Naive thymus-derived CD4-positive, alpha-beta T cell (primary cell): ENCODE results near the gene NEIL3. TPM values are rescaled to one million over a fixed set of nuclear protein-coding genes. Genes with fewer than 3 reads are reported as not detected.

Experiments
- ATAC-seq: fragments of 150-1000 bp; cut with Tn5 transposase; 2 replicates; pipeline ENCODE4 v1.10.0; 2021; ENCODE audit warnings: mild to moderate bottlenecking, moderate library complexity
- CTCF ChIA-PET: fragments of 350-600 bp; sonication (Branson Sonifier 250); formaldehyde crosslinking; loops from one replicate; lab custom pipeline; 2021; ENCODE audit warnings: antibody characterized with exemption; lab: Charles Lee
- POLR2A ChIA-PET: fragments of 350-600 bp; sonication (Branson Sonifier 250); formaldehyde crosslinking; loops from one replicate; lab custom pipeline; 2021; ENCODE audit warnings: antibody characterized with exemption, inconsistent platforms; lab: Charles Lee
- DNase-seq, 9 donors: peaks; one replicate each; pipeline versions ENCODE4 v3.0.0 to v3.0.0-alpha.2; 2020 to 2022; ENCODE audit warnings: mixed read lengths in 1 of 9
- H3K27ac ChIP-seq: one replicate; pipeline ENCODE4 v1.7.0; 2013; ENCODE audit warnings: mild to moderate bottlenecking, low read depth, low read length, moderate library complexity
- H3K27me3 ChIP-seq, 2 donors: one replicate each; pipeline ENCODE4 v1.7.0; 2013; ENCODE audit warnings: low read length in 2 of 2, mild to moderate bottlenecking in 2 of 2, moderate library complexity in 2 of 2; ENCODE audit not compliant: control insufficient read depth in 2 of 2, insufficient read depth in 2 of 2
- H3K36me3 ChIP-seq, 3 experiments: 1 replicate in 2 of 3; 2 replicates in 1 of 3; pipeline ENCODE4 v1.7.0; 2013; ENCODE audit warnings: low read length in 3 of 3, mild to moderate bottlenecking in 3 of 3, moderate library complexity in 1 of 3; ENCODE audit not compliant: insufficient read depth in 3 of 3, control insufficient read depth in 2 of 3
- H3K4me1 ChIP-seq, 2 donors: one replicate each; pipeline ENCODE4 v1.7.0; 2013; ENCODE audit warnings: low read length in 2 of 2, mild to moderate bottlenecking in 2 of 2, moderate library complexity in 1 of 2; ENCODE audit not compliant: control insufficient read depth in 2 of 2, insufficient read depth in 2 of 2
- H3K4me3 ChIP-seq: 2 replicates; pipeline ENCODE4 v1.7.0; 2013; ENCODE audit warnings: mild to moderate bottlenecking, low read length
- H3K9me3 ChIP-seq, 3 experiments: 1 replicate in 2 of 3; 2 replicates in 1 of 3; pipeline ENCODE4 v1.7.0; 2013; ENCODE audit warnings: low read length in 3 of 3; ENCODE audit not compliant: control insufficient read depth in 2 of 3
- H3K27ac Mint-ChIP-seq, 9 donors: one replicate each; pipeline ENCODE4 v1.8.0; 2020 to 2022; ENCODE audit warnings: mixed read lengths in 9 of 9, mild to moderate bottlenecking in 8 of 9, moderate library complexity in 5 of 9, inconsistent platforms in 2 of 9
- H3K27me3 Mint-ChIP-seq, 5 donors: one replicate each; pipeline ENCODE4 v1.8.0; 2021 to 2022; ENCODE audit warnings: mixed read lengths in 5 of 5, mild to moderate bottlenecking in 1 of 5
- H3K36me3 Mint-ChIP-seq, 5 donors: one replicate each; pipeline ENCODE4 v1.8.0; 2020 to 2022; ENCODE audit warnings: mixed read lengths in 5 of 5, mild to moderate bottlenecking in 3 of 5, inconsistent platforms in 1 of 5
- H3K4me1 Mint-ChIP-seq, 7 donors: one replicate each; pipeline ENCODE4 v1.8.0; 2020 to 2022; ENCODE audit warnings: mixed read lengths in 7 of 7, mild to moderate bottlenecking in 3 of 7, inconsistent platforms in 1 of 7
- H3K4me3 Mint-ChIP-seq, 10 donors: one replicate each; pipeline ENCODE4 v1.8.0; 2020 to 2022; ENCODE audit warnings: mild to moderate bottlenecking in 10 of 10, mixed read lengths in 10 of 10, moderate library complexity in 6 of 10, inconsistent platforms in 2 of 10
- H3K9me3 Mint-ChIP-seq, 11 donors: one replicate each; pipeline ENCODE4 v1.8.0; 2020 to 2022; ENCODE audit warnings: mixed read lengths in 11 of 11, mild to moderate bottlenecking in 4 of 11, inconsistent platforms in 1 of 11, moderate library complexity in 1 of 11
- intact Hi-C, 2 donors: fragments of 100-400 bp; cut with micrococcal nuclease; formaldehyde crosslinking; loops; one replicate each; pipeline ENCODE4 v1.15.1; 2023
- polyA plus RNA-seq, 2 donors: library from polyadenylated mRNA; unstranded; fragments of 300-500 nt; fragmentation: Illumina TruSeq; gene quantifications; one replicate each; pipeline ENCODE4 v1.2.3, GENCODE V29; 2021
- total RNA-seq, 6 experiments: library from RNA in 5 of 6; stranded (reverse) in 5 of 6; gene quantifications; 1 replicate in 5 of 6; 2 replicates in 1 of 6; pipeline ENCODE4 v1.2.3 and lab custom pipeline; 2021 to 2026

The NEIL3 gene
- total and polyA plus RNA-seq, 7 experiments from 2014 or later: 0.37 to 24.7 (median 2.4) TPM; not detected in 4

DNA sequence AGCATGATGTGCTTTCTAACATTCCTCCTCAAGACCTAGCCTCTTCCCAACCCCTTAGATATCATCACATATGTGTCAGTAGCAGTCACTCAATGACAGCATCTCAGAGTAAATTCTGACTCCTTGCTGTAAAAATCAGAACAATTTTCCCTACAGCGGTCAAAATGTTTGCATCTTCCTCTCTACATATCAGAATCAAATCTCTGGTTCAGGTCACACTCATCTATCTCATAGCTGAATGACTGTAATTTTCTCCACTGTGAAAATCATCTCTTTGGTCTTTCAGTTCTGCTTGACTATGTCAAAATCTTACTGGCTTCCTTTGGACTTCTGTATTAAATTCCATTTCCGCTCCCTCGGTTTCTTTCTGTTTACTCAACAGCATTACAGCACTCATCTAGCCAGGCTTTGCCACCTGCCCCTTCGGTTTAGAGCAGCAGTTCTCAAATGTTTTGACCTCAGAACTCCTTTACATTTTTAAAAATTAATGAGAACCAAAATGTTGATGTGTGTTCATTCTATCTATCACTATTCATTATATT, 75.3 kb downstream of the NEIL3 start:
- ATAC-seq (no peak), DNase-seq (no peak)
- Mint-ChIP-seq H3K4me3 (no peak overlapping the region), H3K36me3 (no peaks in the 10 kb centered on the region), H3K27me3 (peaks cover 0 to 25% (median 6%) of the 10 kb centered on the region in 5 donors), H3K27ac (peak overlapping the region in 1 of 9 donors; percentile 50), H3K4me1 (peaks cover 0 to 27% (median 1%) of the 10 kb centered on the region in 7 donors), H3K9me3 (no peaks in the 10 kb centered on the region)
- Histone ChIP-seq H3K4me1 (no peaks in the 10 kb centered on the region), H3K9me3 (no peaks in the 10 kb centered on the region), H3K27me3 (no peaks in the 10 kb centered on the region), H3K27ac (no peak overlapping the region), H3K4me3 (no peak overlapping the region), H3K36me3 (no peaks in the 10 kb centered on the region)
- POLR2A ChIA-PET: interaction anchor here (2.0 kb wide), 1 partner anchor 57 kb away, joined by 6 read pairs; the partner anchor contains the start of gene AGA
- intact Hi-C loops: loop anchor here in 1 of 2 donors (5.0 kb wide), 1 partner anchor 33 kb away; no protein-coding TSS in a partner anchor
- CTCF ChIA-PET: no interaction called here

DNA sequence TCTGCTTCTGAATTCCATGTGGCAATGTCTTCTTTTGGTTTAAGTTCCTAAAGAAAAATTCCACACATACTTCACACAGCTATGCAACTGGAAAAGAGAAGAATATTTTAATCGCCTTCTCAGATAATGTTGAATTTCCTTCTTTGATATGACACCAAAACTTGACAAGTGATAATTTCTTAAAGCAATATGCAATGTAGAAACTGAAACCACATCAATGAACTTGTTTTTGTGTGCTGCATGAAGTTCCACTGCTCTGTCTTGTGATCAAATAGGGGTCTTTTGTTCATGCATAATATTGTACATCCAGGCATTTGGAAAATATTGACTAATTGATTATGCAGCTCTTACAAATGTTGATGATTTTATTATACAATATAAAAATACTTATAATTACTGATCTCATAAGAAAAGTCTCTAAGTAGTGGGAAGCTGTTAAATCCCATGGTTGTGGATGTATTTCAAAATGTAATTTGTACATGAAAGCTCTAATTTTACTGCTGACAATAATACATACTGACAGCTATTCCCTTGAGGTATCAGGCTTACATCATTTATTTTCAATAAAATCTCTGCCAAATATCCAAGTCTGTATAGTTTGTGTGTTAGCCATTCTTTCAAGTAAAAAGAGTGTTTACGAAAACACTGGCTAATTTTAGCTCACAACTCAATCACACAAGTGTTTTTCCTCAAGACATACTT, 76.1 kb downstream of the NEIL3 start:
- Mint-ChIP-seq H3K4me3 (peak overlapping the region in 1 of 10 donors; percentile 38), H3K4me1 (peaks cover 0 to 33% (median 6%) of the 10 kb centered on the region in 7 donors), H3K36me3 (no peaks in the 10 kb centered on the region), H3K27me3 (peaks cover 0 to 26% (median 6%) of the 10 kb centered on the region in 5 donors), H3K9me3 (no peaks in the 10 kb centered on the region), H3K27ac (no peak overlapping the region)
- POLR2A ChIA-PET: interaction anchor here (2.0 kb wide), 1 partner anchor 56 kb away, joined by 6 read pairs; the partner anchor contains the start of gene AGA
- no peak overlapping the region for H3K27ac ChIP-seq
- intact Hi-C loops: loop anchor here in 1 of 2 donors (5.0 kb wide), 1 partner anchor 33 kb away; no protein-coding TSS in a partner anchor
- no peaks in the 10 kb centered on the region for H3K36me3 ChIP-seq
- no peaks in the 10 kb centered on the region for H3K27me3 ChIP-seq
- CTCF ChIA-PET: interaction anchor here (1.0 kb wide), 1 partner anchor 18 kb away, joined by 4 read pairs; no protein-coding TSS in a partner anchor
- DNase-seq (no peak), ATAC-seq (no peak)
- no peak overlapping the region for H3K4me3 ChIP-seq
- H3K9me3 ChIP-seq: no peaks in the 10 kb centered on the region
- no peaks in the 10 kb centered on the region for H3K4me1 ChIP-seq

- Mint-ChIP-seq H3K4me3 (no peak overlapping the region), H3K4me1 (peaks cover 4 to 39% (median 12%) of the 10 kb centered on the region in 7 donors), H3K36me3 (no peaks in the 10 kb centered on the region), H3K27ac (no peak overlapping the region), H3K27me3 (peaks cover 0 to 31% (median 6%) of the 10 kb centered on the region in 5 donors), H3K9me3 (no peaks in the 10 kb centered on the region)
- Histone ChIP-seq H3K27ac (no peak overlapping the region), H3K4me3 (no peak overlapping the region), H3K36me3 (no peaks in the 10 kb centered on the region), H3K4me1 (no peaks in the 10 kb centered on the region), H3K9me3 (no peaks in the 10 kb centered on the region), H3K27me3 (no peaks in the 10 kb centered on the region)
- ChIA-PET POLR2A (interaction anchor here (2.0 kb wide), 1 partner anchor 56 kb away, joined by 6 read pairs; the partner anchor contains the start of gene AGA), CTCF (interaction anchor here (1.0 kb wide), 1 partner anchor 19 kb away, joined by 4 read pairs; no protein-coding TSS in a partner anchor)
- intact Hi-C loops: loop anchor here in 1 of 2 donors (5.0 kb wide), 1 partner anchor 34 kb away; no protein-coding TSS in a partner anchor
- DNase-seq (no peak), ATAC-seq (no peak)
Observed at GRCh38 chr4:177386278-177386815, 76.7 kb downstream of the NEIL3 start.

DNA sequence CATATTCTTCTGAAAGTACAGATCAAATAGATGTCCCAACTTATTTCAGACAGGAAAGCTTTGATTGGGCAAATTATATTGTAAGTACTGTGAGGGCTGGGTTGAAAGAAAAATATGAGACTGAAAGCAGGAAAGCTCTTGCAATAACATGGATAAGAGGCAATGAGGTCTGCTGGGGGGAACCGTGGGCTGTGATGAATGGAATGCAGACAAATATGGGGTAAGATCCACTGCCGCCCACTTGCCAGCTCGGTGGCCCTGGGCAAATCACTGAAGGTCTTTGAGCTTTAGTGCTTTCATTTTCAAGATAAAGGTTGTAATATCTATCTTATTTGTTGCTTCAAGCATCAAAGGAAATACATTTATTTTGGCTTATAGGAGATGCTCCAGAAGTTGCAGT, 81.6 kb downstream of the NEIL3 start:
- no peak for DNase-seq
- Mint-ChIP-seq H3K4me1 (peaks cover 12 to 47% (median 34%) of the 10 kb centered on the region in 7 donors), H3K4me3 (peak overlapping the region in 8 of 10 donors; percentile 8 to 78 (median 74)), H3K9me3 (no peaks in the 10 kb centered on the region), H3K36me3 (no peaks in the 10 kb centered on the region), H3K27me3 (peaks cover 0 to 16% (median 0%) of the 10 kb centered on the region in 5 donors), H3K27ac (peak overlapping the region in 7 of 9 donors; percentile 16 to 84 (median 73))
- ChIA-PET POLR2A (interaction anchor here (6.5 kb wide), 1 partner anchor 51 kb away, joined by 72 read pairs; the partner anchor contains the start of gene AGA), CTCF (interaction anchor here (0.6 to 1.7 kb wide), 2 partner anchors 51 to 55 kb away, joined by 3 to 6 read pairs; partner anchors contain the start of gene AGA)
- Histone ChIP-seq H3K36me3 (no peaks in the 10 kb centered on the region), H3K4me1 (peaks cover 0 to 16% of the 10 kb centered on the region in 2 donors), H3K27me3 (no peaks in the 10 kb centered on the region), H3K9me3 (no peaks in the 10 kb centered on the region), H3K27ac (no peak overlapping the region), H3K4me3 (no peak overlapping the region)
- intact Hi-C loops: loop anchor here in 1 of 2 donors (5.0 kb wide), 1 partner anchor 84 kb away; the partner anchor contains the start of gene NEIL3
- no peak for ATAC-seq

GRCh38 chr4:177391953-177392352, 82.3 kb downstream of the NEIL3 start:
- Histone ChIP-seq H3K36me3 (no peaks in the 10 kb centered on the region), H3K27me3 (no peaks in the 10 kb centered on the region), H3K9me3 (no peaks in the 10 kb centered on the region), H3K27ac (no peak overlapping the region), H3K4me1 (peaks cover 0 to 16% of the 10 kb centered on the region in 2 donors), H3K4me3 (no peak overlapping the region)
- intact Hi-C loops: loop anchor here (2.0 to 5.0 kb wide), 2 partner anchors 51 to 85 kb away; partner anchors contain the start of genes AGA (in 1 of the 2) and NEIL3 (in 1 of the 2)
- DNase-seq: no peak
- ATAC-seq: no peak
- ChIA-PET POLR2A (interaction anchor here (6.5 kb wide), 1 partner anchor 50 kb away, joined by 72 read pairs; the partner anchor contains the start of gene AGA), CTCF (interaction anchor here (0.7 kb wide), 1 partner anchor 1068 kb away, joined by 3 read pairs; no protein-coding TSS in a partner anchor)
- Mint-ChIP-seq H3K27me3 (peaks cover 0 to 16% (median 0%) of the 10 kb centered on the region in 5 donors), H3K4me3 (peak overlapping the region in 9 of 10 donors; percentile 2 to 78 (median 74)), H3K4me1 (peaks cover 12 to 45% (median 32%) of the 10 kb centered on the region in 7 donors), H3K9me3 (no peaks in the 10 kb centered on the region), H3K27ac (peak overlapping the region in 7 of 9 donors; percentile 8 to 84 (median 75)), H3K36me3 (no peaks in the 10 kb centered on the region)
